Hematopoietic multipotent progenitor cell treated with erythropoietin and hydrocortisone succinate and interleukin-3 and kit ligand, for 4 days (in vitro differentiated cells): ENCODE measurements around the gene HSD17B12.
"Not testable (repeated sequence)": the region's sequence is repeated elsewhere in the genome, so short reads cannot be mapped to it uniquely, and the experiment has no call there.

Source experiments
- DNase-seq: peaks from one replicate; pipeline ENCODE4 v3.0.0-alpha.2; 2015

HSD17B12 gene

GRCh38 chr11:43748095-43748494 lies 67.6 kb downstream of the HSD17B12 start:
- no peak for DNase-seq

GRCh38 chr11:43751726-43752125 lies 71.2 kb downstream of the HSD17B12 start:
- DNase-seq: peak; percentile 31

GRCh38 chr11:43756575-43756974 lies 76.0 kb downstream of the HSD17B12 start:
- DNase-seq: no peak

GRCh38 chr11:43758927-43759326 lies 78.4 kb downstream of the HSD17B12 start:
- DNase-seq: no peak

GRCh38 chr11:43760902-43761301 lies 80.4 kb downstream of the HSD17B12 start:
- no peak for DNase-seq

- DNase-seq: no peak
Observed at GRCh38 chr11:43765194-43765593, 84.7 kb downstream of the HSD17B12 start.

GRCh38 chr11:43768654-43769053 lies 88.1 kb downstream of the HSD17B12 start:
- DNase-seq: not testable (repeated sequence)

- DNase-seq: no peak
Observed at GRCh38 chr11:43770173-43770572, 89.6 kb downstream of the HSD17B12 start.

- no peak for DNase-seq
Observed at GRCh38 chr11:43772733-43773132, 92.2 kb downstream of the HSD17B12 start.

- no peak for DNase-seq
Observed at GRCh38 chr11:43774786-43775185, 94.2 kb downstream of the HSD17B12 start.

GRCh38 chr11:43779306-43779705 lies 98.8 kb downstream of the HSD17B12 start:
- DNase-seq: no peak

GRCh38 chr11:43784301-43784700 lies 103.8 kb downstream of the HSD17B12 start:
- no peak for DNase-seq

- no peak for DNase-seq
Observed at GRCh38 chr11:43784866-43785265, 104.3 kb downstream of the HSD17B12 start.

- DNase-seq: no peak
Observed at GRCh38 chr11:43785318-43785717, 104.8 kb downstream of the HSD17B12 start.

- DNase-seq: no peak
Observed at GRCh38 chr11:43786016-43786415, 105.5 kb downstream of the HSD17B12 start.

GRCh38 chr11:43787824-43788223 lies 107.3 kb downstream of the HSD17B12 start:
- no peak for DNase-seq

- peak; percentile 85 for DNase-seq
Observed at GRCh38 chr11:43788421-43788820, 107.9 kb downstream of the HSD17B12 start.

- DNase-seq: no peak
Observed at GRCh38 chr11:43789700-43790443, 109.3 kb downstream of the HSD17B12 start.

- no peak for DNase-seq
Observed at GRCh38 chr11:43790444-43790794, 109.9 kb downstream of the HSD17B12 start.

GRCh38 chr11:43797337-43797736 lies 116.8 kb downstream of the HSD17B12 start:
- DNase-seq: no peak

- DNase-seq: no peak
Observed at GRCh38 chr11:43797866-43798265, 117.3 kb downstream of the HSD17B12 start.

- DNase-seq: peak; percentile 58
Observed at GRCh38 chr11:43802509-43802908, 122.0 kb downstream of the HSD17B12 start.

- DNase-seq: no peak
Observed at GRCh38 chr11:43803766-43804165, 123.2 kb downstream of the HSD17B12 start.

- DNase-seq: no peak
Observed at GRCh38 chr11:43806976-43807375, 126.4 kb downstream of the HSD17B12 start.

- DNase-seq: no peak
Observed at GRCh38 chr11:43810929-43811596, 130.5 kb downstream of the HSD17B12 start.
